PFSK-1 (cell line): ENCODE measurements around the gene STRIP1.

Experiments
- FOXP2 ChIP-seq: optimal IDR thresholded peaks from 2 replicates; pipeline ENCODE3; 2011; ENCODE audit warnings: borderline replicate concordance, control low read depth, inconsistent platforms; ENCODE audit not compliant: insufficient read depth; ENCODE audit errors: extremely low read length, extremely low read depth
- POLR2AphosphoS5 ChIP-seq: IDR thresholded peaks from 2 replicates; pipeline ENCODE4 v1.6.1; 2012; ENCODE audit warnings: low read depth, mild to moderate bottlenecking, control low read depth, low read length, moderate library complexity
- REST ChIP-seq, 2 experiments: IDR thresholded peaks; 2 replicates each; pipeline versions ENCODE4 v1.6.1 to v1.8.0; 2011 to 2012; ENCODE audit warnings: low read depth in 2 of 2, low read length in 2 of 2, control low read depth in 1 of 2, inconsistent platforms in 1 of 2, mild to moderate bottlenecking in 1 of 2, moderate library complexity in 1 of 2; ENCODE audit not compliant: insufficient read depth in 1 of 2
- SIN3A ChIP-seq: IDR thresholded peaks from 2 replicates; pipeline ENCODE4 v1.6.1; 2012; ENCODE audit warnings: mild to moderate bottlenecking, low read length, moderate library complexity, borderline replicate concordance; ENCODE audit not compliant: insufficient read depth
- TAF1 ChIP-seq: IDR thresholded peaks from 2 replicates; pipeline ENCODE4 v1.6.1; 2012; ENCODE audit warnings: low read length, control low read depth, borderline replicate concordance; ENCODE audit not compliant: insufficient read depth

The STRIP1 gene

GRCh38 chr1:109989506-109990301, 44.7 kb upstream of the STRIP1 start:
- TF ChIP-seq FOXP2 = no peak
- TF ChIP-seq SIN3A = no peak
- TF ChIP-seq POLR2AphosphoS5 = no peak
- no peak for TF ChIP-seq REST (IDR thresholded peaks at IDR 0.05; ENCODE audit: insufficient read depth in 1 of 2, low read depth in 2 of 2, low read length in 2 of 2)
- no peak for TF ChIP-seq TAF1

- TF ChIP-seq SIN3A (no peak), POLR2AphosphoS5 (no peak), TAF1 (no peak), FOXP2 (no peak), REST (IDR thresholded peaks at IDR 0.05; ENCODE audit: insufficient read depth in 1 of 2, low read depth in 2 of 2, low read length in 2 of 2) (no peak)
Observed at GRCh38 chr1:109990302-109990653, 44.1 kb upstream of the STRIP1 start.

GRCh38 chr1:109991400-109991925, 43.0 kb upstream of the STRIP1 start:
- TF ChIP-seq SIN3A (no peak), TAF1 (no peak), POLR2AphosphoS5 (no peak)

GRCh38 chr1:109993885-109994284, 40.5 kb upstream of the STRIP1 start:
- TF ChIP-seq REST (IDR thresholded peaks at IDR 0.05; ENCODE audit: insufficient read depth in 1 of 2, low read depth in 2 of 2, low read length in 2 of 2) (no peak), SIN3A (no peak), FOXP2 (no peak), TAF1 (no peak), POLR2AphosphoS5 (no peak)

GRCh38 chr1:109994654-109995053, 39.8 kb upstream of the STRIP1 start:
- TF ChIP-seq POLR2AphosphoS5 (no peak), REST (IDR thresholded peaks at IDR 0.05; ENCODE audit: insufficient read depth in 1 of 2, low read depth in 2 of 2, low read length in 2 of 2) (no peak), TAF1 (no peak), FOXP2 (no peak), SIN3A (no peak)
